ENCODE results near the gene LUC7L3.
A peak's percentile ranks its signal among the peaks of the same experiment; 100 is the strongest.

The LUC7L3 gene, protein sequence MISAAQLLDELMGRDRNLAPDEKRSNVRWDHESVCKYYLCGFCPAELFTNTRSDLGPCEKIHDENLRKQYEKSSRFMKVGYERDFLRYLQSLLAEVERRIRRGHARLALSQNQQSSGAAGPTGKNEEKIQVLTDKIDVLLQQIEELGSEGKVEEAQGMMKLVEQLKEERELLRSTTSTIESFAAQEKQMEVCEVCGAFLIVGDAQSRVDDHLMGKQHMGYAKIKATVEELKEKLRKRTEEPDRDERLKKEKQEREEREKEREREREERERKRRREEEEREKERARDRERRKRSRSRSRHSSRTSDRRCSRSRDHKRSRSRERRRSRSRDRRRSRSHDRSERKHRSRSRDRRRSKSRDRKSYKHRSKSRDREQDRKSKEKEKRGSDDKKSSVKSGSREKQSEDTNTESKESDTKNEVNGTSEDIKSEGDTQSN

DNA sequence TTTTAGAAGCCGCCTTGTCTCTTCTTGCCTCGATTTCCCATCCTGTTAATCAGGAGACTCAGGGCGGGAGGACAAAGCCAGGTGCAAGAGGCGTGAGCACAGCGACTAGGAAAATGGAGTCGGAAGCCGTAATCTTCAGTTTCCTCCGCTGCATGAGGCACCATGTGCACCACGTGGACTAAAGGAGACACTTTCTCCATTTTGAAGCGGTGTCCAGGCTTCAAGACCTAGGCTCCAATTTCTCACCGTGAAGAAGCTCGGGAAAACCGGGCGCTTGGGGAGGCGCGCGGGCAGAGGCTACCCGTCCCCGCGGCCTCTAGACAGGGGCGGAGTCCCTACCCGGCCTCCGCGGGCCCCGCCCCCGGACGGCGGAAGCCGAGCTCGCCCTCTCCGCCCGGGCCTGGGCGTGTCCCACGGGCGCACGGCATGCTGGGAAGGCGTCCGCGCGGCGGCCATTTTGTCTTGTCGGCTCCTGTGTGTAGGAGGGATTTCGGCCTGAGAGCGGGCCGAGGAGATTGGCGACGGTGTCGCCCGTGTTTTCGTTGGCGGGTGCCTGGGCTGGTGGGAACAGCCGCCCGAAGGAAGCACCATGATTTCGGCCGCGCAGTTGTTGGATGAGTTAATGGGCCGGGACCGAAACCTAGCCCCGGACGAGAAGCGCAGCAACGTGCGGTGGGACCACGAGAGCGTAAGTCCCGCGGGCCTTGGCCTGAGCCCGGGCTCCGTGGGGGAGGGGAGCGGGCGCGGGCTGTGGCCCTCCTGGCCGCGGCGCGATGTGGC lies at the start of gene LUC7L3:
LUC7L3 (plus strand) TSS at position 460 of the 780 bp plus-strand sequence; CDS start at position 590, 130 bp downstream.
- TF ChIP-seq, protein P1, sequence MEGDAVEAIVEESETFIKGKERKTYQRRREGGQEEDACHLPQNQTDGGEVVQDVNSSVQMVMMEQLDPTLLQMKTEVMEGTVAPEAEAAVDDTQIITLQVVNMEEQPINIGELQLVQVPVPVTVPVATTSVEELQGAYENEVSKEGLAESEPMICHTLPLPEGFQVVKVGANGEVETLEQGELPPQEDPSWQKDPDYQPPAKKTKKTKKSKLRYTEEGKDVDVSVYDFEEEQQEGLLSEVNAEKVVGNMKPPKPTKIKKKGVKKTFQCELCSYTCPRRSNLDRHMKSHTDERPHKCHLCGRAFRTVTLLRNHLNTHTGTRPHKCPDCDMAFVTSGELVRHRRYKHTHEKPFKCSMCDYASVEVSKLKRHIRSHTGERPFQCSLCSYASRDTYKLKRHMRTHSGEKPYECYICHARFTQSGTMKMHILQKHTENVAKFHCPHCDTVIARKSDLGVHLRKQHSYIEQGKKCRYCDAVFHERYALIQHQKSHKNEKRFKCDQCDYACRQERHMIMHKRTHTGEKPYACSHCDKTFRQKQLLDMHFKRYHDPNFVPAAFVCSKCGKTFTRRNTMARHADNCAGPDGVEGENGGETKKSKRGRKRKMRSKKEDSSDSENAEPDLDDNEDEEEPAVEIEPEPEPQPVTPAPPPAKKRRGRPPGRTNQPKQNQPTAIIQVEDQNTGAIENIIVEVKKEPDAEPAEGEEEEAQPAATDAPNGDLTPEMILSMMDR (IDR thresholded peaks at IDR 0.05; ENCODE audit: low read depth, low read length, missing control alignments) = no peak
- H3K27ac ChIP-seq = peak within 1 kb of the TSS; percentile 99
- H3K36me3 ChIP-seq (replicated peaks) = peaks cover 2% of the 10 kb centered on the region
- H3K4me3 ChIP-seq (ENCODE audit: low read depth, low read length) = peak within 1 kb of the TSS; percentile 90
- peak; percentile 89 for DNase-seq
- in situ Hi-C loops (cut with HindIII; ENCODE audit: low pct_ligation_motif_present, low sequenced_read_pairs) = no loop called here
- no peaks in the 10 kb centered on the region for H3K27me3 ChIP-seq (replicated peaks)

DNA sequence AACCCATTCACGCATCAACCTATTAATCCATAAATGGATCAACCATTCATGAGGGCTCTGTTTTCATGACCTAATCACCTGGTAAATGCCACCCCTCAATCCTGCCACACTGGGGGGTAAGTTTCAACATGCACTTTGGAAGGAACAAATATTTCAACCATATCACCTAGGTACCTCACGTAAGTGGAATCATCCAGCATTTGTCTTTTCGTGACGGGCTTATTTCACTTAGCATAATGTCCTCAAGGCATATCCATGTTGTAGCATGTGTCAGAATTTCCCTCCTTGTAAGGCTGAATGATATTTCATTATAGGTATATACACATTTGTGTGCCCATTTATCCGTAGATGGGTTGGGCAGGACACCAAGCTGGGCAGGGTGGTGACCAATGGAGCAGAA lies 47.3 kb upstream of the LUC7L3 start:
- in situ Hi-C loops (cut with HindIII; ENCODE audit: low pct_ligation_motif_present, low sequenced_read_pairs) = no loop called here
- no peak overlapping the region for H3K27ac ChIP-seq

DNA sequence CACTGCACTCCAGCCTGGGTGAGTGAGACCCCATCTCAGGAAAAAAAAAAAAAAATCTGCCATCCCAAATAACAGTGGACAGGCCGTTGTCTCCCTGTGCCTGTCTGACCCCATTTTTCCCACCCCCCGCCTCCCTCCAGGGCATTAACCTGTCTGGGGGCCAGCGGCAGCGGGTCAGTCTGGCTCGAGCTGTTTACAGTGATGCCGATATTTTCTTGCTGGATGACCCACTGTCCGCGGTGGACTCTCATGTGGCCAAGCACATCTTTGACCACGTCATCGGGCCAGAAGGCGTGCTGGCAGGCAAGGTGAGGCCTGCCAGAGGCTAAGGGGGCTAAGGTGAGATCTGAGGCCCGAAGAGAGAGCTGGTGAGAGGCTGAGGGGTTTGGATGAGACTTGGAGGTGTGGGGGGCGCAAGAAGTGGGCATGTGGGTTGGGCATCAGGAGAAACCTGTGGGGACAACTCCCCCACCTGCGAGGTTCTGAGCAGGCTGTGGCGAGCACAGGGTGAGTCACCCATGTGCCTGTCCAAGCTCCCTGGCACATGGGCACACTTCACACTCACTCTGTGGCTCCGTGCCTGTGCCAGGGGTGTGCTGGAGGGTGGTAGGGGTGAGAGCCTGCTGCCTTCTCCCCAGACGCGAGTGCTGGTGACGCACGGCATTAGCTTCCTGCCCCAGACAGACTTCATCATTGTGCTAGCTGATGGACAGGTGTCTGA lies 46.4 kb upstream of the LUC7L3 start:
- in situ Hi-C loops (cut with HindIII; ENCODE audit: low pct_ligation_motif_present, low sequenced_read_pairs) = no loop called here
- Histone ChIP-seq H3K36me3 (replicated peaks) (no peaks in the 10 kb centered on the region), H3K27ac (no peak overlapping the region), H3K27me3 (replicated peaks) (no peaks in the 10 kb centered on the region), H3K4me3 (ENCODE audit: low read depth, low read length) (no peak overlapping the region)
- DNase-seq = no peak
- TF ChIP-seq, protein P1 (IDR thresholded peaks at IDR 0.05; ENCODE audit: low read depth, low read length, missing control alignments) = no peak

More for the DNA sequence above, 47.3 kb upstream of the LUC7L3 start:
- Histone ChIP-seq H3K4me3 (ENCODE audit: low read depth, low read length) (no peak overlapping the region), H3K27me3 (replicated peaks) (no peaks in the 10 kb centered on the region), H3K36me3 (replicated peaks) (no peaks in the 10 kb centered on the region)
- TF ChIP-seq, protein P1 (IDR thresholded peaks at IDR 0.05; ENCODE audit: low read depth, low read length, missing control alignments) = no peak
- no peak for DNase-seq

DNA sequence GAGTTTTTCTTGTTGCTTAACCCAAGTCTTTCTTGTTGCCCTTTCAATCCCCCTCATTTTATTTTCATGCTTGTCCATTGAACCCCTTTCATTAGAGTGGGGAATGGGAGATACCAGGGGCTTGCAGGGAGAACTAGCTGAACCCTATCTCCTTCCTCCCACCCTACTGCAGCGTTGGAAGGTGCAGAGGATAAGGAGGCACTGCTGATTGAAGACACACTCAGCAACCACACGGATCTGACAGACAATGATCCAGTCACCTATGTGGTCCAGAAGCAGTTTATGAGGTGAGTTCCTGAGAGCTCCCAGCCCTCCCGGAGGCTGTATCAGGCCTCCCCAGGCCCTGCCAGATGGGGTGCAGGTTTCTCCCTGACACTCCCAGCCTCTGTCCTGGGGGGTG lies 44.2 kb upstream of the LUC7L3 start:
- no peaks in the 10 kb centered on the region for H3K36me3 ChIP-seq (replicated peaks)
- no peak for DNase-seq
- no peaks in the 10 kb centered on the region for H3K27me3 ChIP-seq (replicated peaks)
- no peak overlapping the region for H3K27ac ChIP-seq
- TF ChIP-seq, protein P1 (IDR thresholded peaks at IDR 0.05; ENCODE audit: low read depth, low read length, missing control alignments) = no peak
- no peak overlapping the region for H3K4me3 ChIP-seq (ENCODE audit: low read depth, low read length)
- in situ Hi-C loops (cut with HindIII; ENCODE audit: low pct_ligation_motif_present, low sequenced_read_pairs) = loop anchor here (25.0 kb wide), 1 partner anchor 113 kb away; the partner anchor contains the start of gene CACNA1G

DNA sequence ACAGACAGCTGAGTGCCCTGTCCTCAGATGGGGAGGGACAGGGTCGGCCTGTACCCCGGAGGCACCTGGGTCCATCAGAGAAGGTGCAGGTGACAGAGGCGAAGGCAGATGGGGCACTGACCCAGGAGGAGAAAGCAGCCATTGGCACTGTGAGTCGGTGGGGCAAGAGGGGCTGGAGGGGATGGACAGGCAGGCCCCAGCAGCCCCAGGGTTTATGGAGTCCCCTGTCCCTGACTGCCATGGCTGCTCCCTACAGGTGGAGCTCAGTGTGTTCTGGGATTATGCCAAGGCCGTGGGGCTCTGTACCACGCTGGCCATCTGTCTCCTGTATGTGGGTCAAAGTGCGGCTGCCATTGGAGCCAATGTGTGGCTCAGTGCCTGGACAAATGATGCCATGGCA lies 43.8 kb upstream of the LUC7L3 start:
- no peaks in the 10 kb centered on the region for H3K27me3 ChIP-seq (replicated peaks)
- H3K4me3 ChIP-seq (ENCODE audit: low read depth, low read length) = no peak overlapping the region
- in situ Hi-C loops (cut with HindIII; ENCODE audit: low pct_ligation_motif_present, low sequenced_read_pairs) = loop anchor here (25.0 kb wide), 1 partner anchor 113 kb away; the partner anchor contains the start of gene CACNA1G
- H3K36me3 ChIP-seq (replicated peaks) = no peaks in the 10 kb centered on the region
- TF ChIP-seq, protein P1 (IDR thresholded peaks at IDR 0.05; ENCODE audit: low read depth, low read length, missing control alignments) = no peak
- H3K27ac ChIP-seq = no peak overlapping the region
- no peak for DNase-seq
